ENCODE measurements around the gene CANT1.

DNA sequence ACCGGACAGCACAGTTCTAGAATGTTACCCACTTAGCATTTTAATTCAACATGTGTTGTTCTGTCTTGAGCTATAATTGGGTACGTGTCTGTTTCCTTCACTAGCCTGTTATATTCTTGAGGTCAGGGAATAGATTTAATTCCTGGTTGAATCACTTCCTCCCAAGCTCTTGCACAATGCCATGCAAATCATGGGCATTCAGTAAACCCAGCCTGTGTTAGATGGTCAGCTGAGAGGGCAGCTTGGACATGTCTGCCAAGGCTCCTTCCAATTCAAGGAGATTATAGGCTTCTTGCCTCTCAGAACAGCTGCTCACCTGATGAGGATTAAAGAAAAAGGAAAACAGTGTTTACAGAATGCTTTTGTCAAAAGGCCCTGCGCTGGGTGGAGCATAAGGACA, 27.0 kb upstream of the CANT1 start:
- TF ChIP-seq, protein P1, sequence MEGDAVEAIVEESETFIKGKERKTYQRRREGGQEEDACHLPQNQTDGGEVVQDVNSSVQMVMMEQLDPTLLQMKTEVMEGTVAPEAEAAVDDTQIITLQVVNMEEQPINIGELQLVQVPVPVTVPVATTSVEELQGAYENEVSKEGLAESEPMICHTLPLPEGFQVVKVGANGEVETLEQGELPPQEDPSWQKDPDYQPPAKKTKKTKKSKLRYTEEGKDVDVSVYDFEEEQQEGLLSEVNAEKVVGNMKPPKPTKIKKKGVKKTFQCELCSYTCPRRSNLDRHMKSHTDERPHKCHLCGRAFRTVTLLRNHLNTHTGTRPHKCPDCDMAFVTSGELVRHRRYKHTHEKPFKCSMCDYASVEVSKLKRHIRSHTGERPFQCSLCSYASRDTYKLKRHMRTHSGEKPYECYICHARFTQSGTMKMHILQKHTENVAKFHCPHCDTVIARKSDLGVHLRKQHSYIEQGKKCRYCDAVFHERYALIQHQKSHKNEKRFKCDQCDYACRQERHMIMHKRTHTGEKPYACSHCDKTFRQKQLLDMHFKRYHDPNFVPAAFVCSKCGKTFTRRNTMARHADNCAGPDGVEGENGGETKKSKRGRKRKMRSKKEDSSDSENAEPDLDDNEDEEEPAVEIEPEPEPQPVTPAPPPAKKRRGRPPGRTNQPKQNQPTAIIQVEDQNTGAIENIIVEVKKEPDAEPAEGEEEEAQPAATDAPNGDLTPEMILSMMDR (IDR thresholded peaks at IDR 0.05), result no peak
- TF ChIP-seq ZBTB21 (CRISPR knock-in tag; IDR thresholded peaks at IDR 0.05; ENCODE audit: borderline replicate concordance), result no peak
- TF ChIP-seq, protein P2, sequence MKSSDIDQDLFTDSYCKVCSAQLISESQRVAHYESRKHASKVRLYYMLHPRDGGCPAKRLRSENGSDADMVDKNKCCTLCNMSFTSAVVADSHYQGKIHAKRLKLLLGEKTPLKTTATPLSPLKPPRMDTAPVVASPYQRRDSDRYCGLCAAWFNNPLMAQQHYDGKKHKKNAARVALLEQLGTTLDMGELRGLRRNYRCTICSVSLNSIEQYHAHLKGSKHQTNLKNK (CRISPR knock-in tag; IDR thresholded peaks at IDR 0.05), result no peak
- TF ChIP-seq, protein P3, sequence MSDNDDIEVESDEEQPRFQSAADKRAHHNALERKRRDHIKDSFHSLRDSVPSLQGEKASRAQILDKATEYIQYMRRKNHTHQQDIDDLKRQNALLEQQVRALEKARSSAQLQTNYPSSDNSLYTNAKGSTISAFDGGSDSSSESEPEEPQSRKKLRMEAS (CRISPR knock-in tag; IDR thresholded peaks at IDR 0.05), result no peak
- TF ChIP-seq TCF7 (CRISPR knock-in tag; IDR thresholded peaks at IDR 0.05; ENCODE audit: low read depth), result no peak
- TF ChIP-seq, protein P4, sequence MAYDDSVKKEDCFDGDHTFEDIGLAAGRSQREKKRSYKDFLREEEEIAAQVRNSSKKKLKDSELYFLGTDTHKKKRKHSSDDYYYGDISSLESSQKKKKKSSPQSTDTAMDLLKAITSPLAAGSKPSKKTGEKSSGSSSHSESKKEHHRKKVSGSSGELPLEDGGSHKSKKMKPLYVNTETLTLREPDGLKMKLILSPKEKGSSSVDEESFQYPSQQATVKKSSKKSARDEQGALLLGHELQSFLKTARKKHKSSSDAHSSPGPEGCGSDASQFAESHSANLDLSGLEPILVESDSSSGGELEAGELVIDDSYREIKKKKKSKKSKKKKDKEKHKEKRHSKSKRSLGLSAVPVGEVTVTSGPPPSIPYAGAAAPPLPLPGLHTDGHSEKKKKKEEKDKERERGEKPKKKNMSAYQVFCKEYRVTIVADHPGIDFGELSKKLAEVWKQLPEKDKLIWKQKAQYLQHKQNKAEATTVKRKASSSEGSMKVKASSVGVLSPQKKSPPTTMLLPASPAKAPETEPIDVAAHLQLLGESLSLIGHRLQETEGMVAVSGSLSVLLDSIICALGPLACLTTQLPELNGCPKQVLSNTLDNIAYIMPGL (CRISPR knock-in tag; IDR thresholded peaks at IDR 0.05), result no peak
- TF ChIP-seq NR3C1 (CRISPR knock-in tag; conservative IDR thresholded peaks at IDR 0.05; ENCODE audit: low read depth), result no peak
